ENCODE results near the gene TROAP.
"Not testable (repeated sequence)": the region's sequence is repeated elsewhere in the genome, so short reads cannot be mapped to it uniquely, and the experiment has no call there.

The TROAP gene

GRCh38 chr12:49322708-49323523, at the start of gene TROAP:
Gene TROAP, plus strand, starts transcription at chr12:49323255. Its CDS starts 354 bp downstream, at chr12:49323609.
- peak; percentile 97 to 98 for DNase-seq (ENCODE audit: low read depth in 2 of 2)

- DNase-seq (ENCODE audit: low read depth in 2 of 2), result no peak
Observed at GRCh38 chr12:49273726-49274395, 49.2 kb upstream of the TROAP start.

- DNase-seq (ENCODE audit: low read depth in 2 of 2), result no peak
Observed at GRCh38 chr12:49274396-49275069, 48.5 kb upstream of the TROAP start.

GRCh38 chr12:49276304-49277290, 46.5 kb upstream of the TROAP start:
- DNase-seq (ENCODE audit: low read depth in 2 of 2), result no peak

- DNase-seq (ENCODE audit: low read depth in 2 of 2), result no peak
Observed at GRCh38 chr12:49277466-49277865, 45.6 kb upstream of the TROAP start.

- DNase-seq (ENCODE audit: low read depth in 2 of 2), result no peak
Observed at GRCh38 chr12:49279706-49280159, 43.3 kb upstream of the TROAP start.

- not testable (repeated sequence) for DNase-seq (ENCODE audit: low read depth in 2 of 2)
Observed at GRCh38 chr12:49280545-49280944, 42.5 kb upstream of the TROAP start.

GRCh38 chr12:49282302-49282701, 40.8 kb upstream of the TROAP start:
- DNase-seq (ENCODE audit: low read depth in 2 of 2), result no peak

- not testable (repeated sequence) for DNase-seq (ENCODE audit: low read depth in 2 of 2)
Observed at GRCh38 chr12:49282740-49283375, 40.2 kb upstream of the TROAP start.

GRCh38 chr12:49283541-49284429, 39.3 kb upstream of the TROAP start:
- DNase-seq (ENCODE audit: low read depth in 2 of 2), result no peak

- DNase-seq (ENCODE audit: low read depth in 2 of 2), result no peak
Observed at GRCh38 chr12:49284672-49285071, 38.4 kb upstream of the TROAP start.

- DNase-seq (ENCODE audit: low read depth in 2 of 2), result no peak
Observed at GRCh38 chr12:49287876-49288275, 35.2 kb upstream of the TROAP start.

- peak in 1 of 2 experiments; percentile 18 for DNase-seq (ENCODE audit: low read depth in 2 of 2)
Observed at GRCh38 chr12:49288412-49288853, 34.6 kb upstream of the TROAP start.

GRCh38 chr12:49288922-49289555, 34.0 kb upstream of the TROAP start:
- no peak for DNase-seq (ENCODE audit: low read depth in 2 of 2)

- no peak for DNase-seq (ENCODE audit: low read depth in 2 of 2)
Observed at GRCh38 chr12:49292729-49293055, 30.4 kb upstream of the TROAP start.

GRCh38 chr12:49293056-49293956, 29.7 kb upstream of the TROAP start:
- DNase-seq (ENCODE audit: low read depth in 2 of 2), result no peak

GRCh38 chr12:49294086-49294803, 28.8 kb upstream of the TROAP start:
- DNase-seq (ENCODE audit: low read depth in 2 of 2), result no peak

- no peak for DNase-seq (ENCODE audit: low read depth in 2 of 2)
Observed at GRCh38 chr12:49294804-49295081, 28.3 kb upstream of the TROAP start.

Data from fibroblast of skin of left quadriceps (primary cell).